Stimulated activated CD4-positive, alpha-beta T cell treated with anti-CD3 and anti-CD28 coated beads, Interleukin-2, amount 100 ng/mL, for 48 hours (primary cell): Measurements from ENCODE around the gene PPP3R1.
"Not testable (repeated sequence)": the region's sequence is repeated elsewhere in the genome, so short reads cannot be mapped to it uniquely, and the experiment has no call there.

Source experiments
- DNase-seq, 2 donors: peaks; one replicate each; pipeline ENCODE4 v3.0.0-alpha.2; 2020

Gene PPP3R1

GRCh38 chr2:68185541-68186164 is 66.7 kb downstream of the PPP3R1 start:
- peak; percentile 49 to 57 for DNase-seq

GRCh38 chr2:68182902-68183301 is 69.4 kb downstream of the PPP3R1 start:
- no peak for DNase-seq

- DNase-seq = no peak
These were observed 73.2 kb downstream of the PPP3R1 start for GRCh38 chr2:68178954-68179627.

GRCh38 chr2:68178432-68178831 is 73.9 kb downstream of the PPP3R1 start:
- no peak for DNase-seq

- no peak for DNase-seq
These were observed 74.8 kb downstream of the PPP3R1 start for GRCh38 chr2:68177541-68177940.

GRCh38 chr2:68176657-68177056 is 75.7 kb downstream of the PPP3R1 start:
- DNase-seq = no peak

- DNase-seq = not testable (repeated sequence)
These were observed 77.1 kb downstream of the PPP3R1 start for GRCh38 chr2:68175210-68175609.

GRCh38 chr2:68172990-68173700 is 79.2 kb downstream of the PPP3R1 start:
- DNase-seq = no peak

- DNase-seq = no peak
These were observed 79.8 kb downstream of the PPP3R1 start for GRCh38 chr2:68172521-68172920.

- no peak for DNase-seq
These were observed 80.6 kb downstream of the PPP3R1 start for GRCh38 chr2:68171684-68172083.

GRCh38 chr2:68171146-68171545 is 81.2 kb downstream of the PPP3R1 start:
- no peak for DNase-seq

GRCh38 chr2:68169308-68169707 is 83.0 kb downstream of the PPP3R1 start:
- no peak for DNase-seq

- DNase-seq = no peak
These were observed 85.1 kb downstream of the PPP3R1 start for GRCh38 chr2:68167186-68167585.

- DNase-seq = no peak
These were observed 88.7 kb downstream of the PPP3R1 start for GRCh38 chr2:68163641-68164040.

GRCh38 chr2:68158134-68158447 is 94.2 kb downstream of the PPP3R1 start:
- DNase-seq = no peak

GRCh38 chr2:68157402-68158133 is 94.8 kb downstream of the PPP3R1 start, which contains the start of gene PNO1:
Gene PNO1, plus strand, starts transcription at chr2:68157888. Its CDS starts 47 bp downstream, at chr2:68157935.
- peak; percentile 93 to 96 for DNase-seq

GRCh38 chr2:68157002-68157401 is 95.3 kb downstream of the PPP3R1 start:
- no peak for DNase-seq

- DNase-seq = no peak
These were observed 95.9 kb downstream of the PPP3R1 start for GRCh38 chr2:68156419-68156818.

GRCh38 chr2:68155618-68156017 is 96.7 kb downstream of the PPP3R1 start:
- DNase-seq = no peak

GRCh38 chr2:68152681-68153347 is 99.5 kb downstream of the PPP3R1 start:
- no peak for DNase-seq

- DNase-seq = no peak
These were observed 101.3 kb downstream of the PPP3R1 start for GRCh38 chr2:68151037-68151436.

GRCh38 chr2:68141875-68142274 is 110.5 kb downstream of the PPP3R1 start:
- no peak for DNase-seq
